B cell (primary cell): ENCODE measurements around the gene ATP6V1B1. TPM values are rescaled to one million over a fixed set of nuclear protein-coding genes. Genes with fewer than 3 reads are reported as not detected.

Source experiments
- ATAC-seq: fragments of 200-7000 bp; cut with Tn5 transposase; one replicate; pipeline ENCODE4 v1.10.0; 2021; ENCODE audit warnings: low read depth, mild to moderate bottlenecking, moderate number of reproducible peaks, moderate library complexity
- CTCF ChIA-PET: fragments of 350-600 bp; sonication (Branson Sonifier 250); formaldehyde crosslinking; loops from one replicate; lab custom pipeline; 2021; ENCODE audit warnings: antibody characterized with exemption, inconsistent platforms; lab: Charles Lee
- POLR2A ChIA-PET: fragments of 350-600 bp; sonication (Branson Sonifier 250); formaldehyde crosslinking; loops from one replicate; lab custom pipeline; 2021; ENCODE audit warnings: antibody characterized with exemption; lab: Charles Lee
- DNase-seq: peaks from one replicate; pipeline ENCODE4 v3.0.0; 2013
- H2AFZ ChIP-seq: 2 replicates; pipeline ENCODE4 v1.6.1; 2012; ENCODE audit warnings: mild to moderate bottlenecking, low read depth, low read length; ENCODE audit not compliant: insufficient read depth, poor library complexity, severe bottlenecking
- H3K27ac ChIP-seq, 2 donors: 1 replicate in 1 of 2; 2 replicates in 1 of 2; pipeline ENCODE4 v1.5.1; 2012 to 2013; ENCODE audit warnings: low read length in 2 of 2, mild to moderate bottlenecking in 2 of 2, moderate library complexity in 1 of 2
- H3K27me3 ChIP-seq, 4 experiments: fragments of 200-600 bp in 1 of 4; sonication (generic) in 1 of 4; replicated peaks in 1 of 4; 1 replicate in 2 of 4; 2 replicates in 2 of 4; pipeline versions ENCODE4 v1.6.1 to v1.7.0; 2013 to 2016; ENCODE audit warnings: low read length in 3 of 4, mild to moderate bottlenecking in 2 of 4, mixed read lengths in 1 of 4, moderate library complexity in 1 of 4; ENCODE audit not compliant: insufficient read depth in 4 of 4, control insufficient read depth in 3 of 4; ENCODE audit errors: control extremely low read depth in 1 of 4
- H3K36me3 ChIP-seq, 2 experiments: replicated peaks in 1 of 2; 1 replicate in 1 of 2; 2 replicates in 1 of 2; pipeline versions ENCODE4 v1.6.1 to v1.7.1; 2013; ENCODE audit warnings: low read length in 1 of 2; ENCODE audit not compliant: insufficient read depth in 2 of 2, control insufficient read depth in 1 of 2; ENCODE audit errors: control extremely low read depth in 1 of 2, extremely low read depth in 1 of 2
- H3K4me1 ChIP-seq, 2 donors: fragments of 200-600 bp in 1 of 2; sonication (generic) in 1 of 2; 1 replicate in 1 of 2; 2 replicates in 1 of 2; pipeline versions ENCODE4 v1.5.1 to v1.6.1; 2013 to 2017; ENCODE audit warnings: low read length in 2 of 2; ENCODE audit not compliant: control insufficient read depth in 2 of 2, insufficient read depth in 2 of 2
- H3K4me2 ChIP-seq: replicated peaks from 2 replicates; pipeline ENCODE3; 2012; ENCODE audit warnings: mild to moderate bottlenecking, low read depth, low read length; ENCODE audit not compliant: poor library complexity, severe bottlenecking
- H3K4me3 ChIP-seq, 5 experiments: fragments of 200-600 bp in 1 of 5; sonication (generic) in 1 of 5; 1 replicate in 3 of 5; 2 replicates in 2 of 5; pipeline versions ENCODE4 v1.5.1 to v1.7.0; 2011 to 2016; ENCODE audit warnings: low read length in 4 of 5, mild to moderate bottlenecking in 4 of 5, low read depth in 2 of 5, control low read depth in 1 of 5, moderate library complexity in 1 of 5; ENCODE audit not compliant: insufficient read depth in 1 of 5; ENCODE audit errors: control extremely low read depth in 1 of 5, extremely low read depth in 1 of 5
- H3K79me2 ChIP-seq: fragments of 200-600 bp; sonication (generic); one replicate; pipeline ENCODE4 v1.6.0; 2016; ENCODE audit warnings: low read length; ENCODE audit not compliant: control insufficient read depth, insufficient read depth
- H3K9ac ChIP-seq: fragments of 200-600 bp; sonication (generic); 2 replicates; pipeline ENCODE4 v1.6.1; 2017; ENCODE audit warnings: mild to moderate bottlenecking, low read length, moderate library complexity
- H3K9me3 ChIP-seq, 3 donors: one replicate each; pipeline versions ENCODE4 v1.6.1 to v1.7.1; 2013; ENCODE audit warnings: low read length in 2 of 3; ENCODE audit not compliant: control insufficient read depth in 2 of 3, insufficient read depth in 1 of 3; ENCODE audit errors: control extremely low read depth in 1 of 3
- H4K20me1 ChIP-seq: 2 replicates; pipeline ENCODE4 v1.6.0; 2012; ENCODE audit warnings: mild to moderate bottlenecking, low read length; ENCODE audit not compliant: insufficient read depth, control insufficient read depth, poor library complexity, severe bottlenecking
- H3K27ac Mint-ChIP-seq: one replicate; pipeline ENCODE4 v1.8.0; 2021; ENCODE audit warnings: mixed read lengths
- H3K27me3 Mint-ChIP-seq: one replicate; pipeline ENCODE4 v1.8.0; 2021; ENCODE audit warnings: mixed read lengths
- H3K4me1 Mint-ChIP-seq: one replicate; pipeline ENCODE4 v1.8.0; 2021; ENCODE audit warnings: mixed read lengths
- H3K4me3 Mint-ChIP-seq: one replicate; pipeline ENCODE4 v1.8.0; 2021; ENCODE audit warnings: mixed read lengths
- H3K9me3 Mint-ChIP-seq: one replicate; pipeline ENCODE4 v1.8.0; 2022; ENCODE audit warnings: mixed read lengths; ENCODE audit not compliant: insufficient read depth
- CTCF ChIP-seq: fragments of 200-600 bp; IDR thresholded peaks from one replicate; pipeline ENCODE4 v1.8.0; 2022; ENCODE audit warnings: antibody characterized with exemption, mild to moderate bottlenecking
- EZH2 ChIP-seq: IDR thresholded peaks from 2 replicates; pipeline ENCODE4 v1.6.1; 2012; ENCODE audit warnings: borderline replicate concordance, low read depth, mild to moderate bottlenecking, moderate library complexity, low read length; ENCODE audit not compliant: insufficient read depth, poor library complexity, severe bottlenecking
- WGBS: methylation state at CpG from one replicate; pipeline ENCODE4 v1.1.5; 2013; ENCODE audit warnings: missing lambda C conversion rate; ENCODE audit not compliant: insufficient coverage; 5-methylcytosine and 5-hydroxymethylcytosine counted together
- intact Hi-C: fragments of 100-400 bp; cut with micrococcal nuclease; formaldehyde crosslinking; loops from one replicate; pipeline ENCODE4 v1.10.0; 2022
- polyA plus RNA-seq: library from polyadenylated mRNA; depleted of rRNA; stranded (reverse); fragments of >200 nt; gene quantifications from 2 replicates; pipeline ENCODE4 v1.2.3, GENCODE V29; 2012
- total RNA-seq, 2 donors: library from RNA; stranded (reverse); fragments of 120-200 nt in 1 of 2; gene quantifications; 1 replicate in 1 of 2; 2 replicates in 1 of 2; pipeline versions ENCODE4 v1.2.3 to v1.2.4, GENCODE V29; 2013 to 2022

Gene ATP6V1B1
- total and polyA plus RNA-seq, 2 donors (not counting 1 experiment from before 2014, with no cell fraction given), result not detected

- POLR2A ChIA-PET, result no interaction called here
- Mint-ChIP-seq H3K27me3 (peaks cover 53% of the 10 kb centered on the region), H3K4me3 (no peak overlapping the region), H3K27ac (no peak overlapping the region), H3K9me3 (no peaks in the 10 kb centered on the region), H3K4me1 (no peaks in the 10 kb centered on the region)
- H3K27ac ChIP-seq, result no peak overlapping the region
- DNase-seq, result no peak
- no peak for TF ChIP-seq CTCF
- TF ChIP-seq EZH2, result no peak
- ATAC-seq, result no peak
- CTCF ChIA-PET, result interaction anchor here (1.0 to 2.0 kb wide), 2 partner anchors 12 to 48 kb away, joined by 3 to 4 read pairs; no protein-coding TSS in a partner anchor
- no peak overlapping the region for H3K4me2 ChIP-seq
- no peak overlapping the region for H3K4me3 ChIP-seq
- no peaks in the 10 kb centered on the region for H3K79me2 ChIP-seq
- peaks cover 0 to 28% (median 3%) of the 10 kb centered on the region in 4 experiments for H3K27me3 ChIP-seq
- intact Hi-C loops, result loop anchor here (2.0 kb wide), 1 partner anchor 51 kb away; no protein-coding TSS in a partner anchor
- WGBS, result 76% methylated on average over 2 of the region's 2 CpGs
- H2AFZ ChIP-seq, result no peak overlapping the region
- H3K4me1 ChIP-seq, result no peaks in the 10 kb centered on the region
- no peaks in the 10 kb centered on the region for H3K36me3 ChIP-seq
- no peak overlapping the region for H3K9ac ChIP-seq
- H3K9me3 ChIP-seq, result peaks cover 0 to 7% (median 0%) of the 10 kb centered on the region in 3 donors
- H4K20me1 ChIP-seq, result no peaks in the 10 kb centered on the region
These were observed 13.9 kb upstream of the ATP6V1B1 start for GRCh38 chr2:70921839-70922234.
